SH-SY5Y (cell line): Measurements from ENCODE around the gene CCDC78.

Experiments used
- GATA2 ChIP-seq: IDR thresholded peaks from 2 replicates; pipeline ENCODE4 v1.6.1; 2011; ENCODE audit warnings: mild to moderate bottlenecking, low read depth, low read length
- GATA3 ChIP-seq: IDR thresholded peaks from 2 replicates; pipeline ENCODE4 v1.6.1; 2011; ENCODE audit warnings: low read depth, mild to moderate bottlenecking, low read length, moderate library complexity

CCDC78 gene

GRCh38 chr16:751152-752006 is 25.1 kb upstream of the CCDC78 start:
- no peak for TF ChIP-seq GATA2
- no peak for TF ChIP-seq GATA3

- TF ChIP-seq GATA2 (no peak), GATA3 (no peak)
These were observed 24.2 kb upstream of the CCDC78 start for GRCh38 chr16:750485-750884.

- TF ChIP-seq GATA2 (no peak), GATA3 (no peak)
These were observed 22.8 kb upstream of the CCDC78 start for GRCh38 chr16:749010-749409.

GRCh38 chr16:747978-748746 is 21.9 kb upstream of the CCDC78 start:
- TF ChIP-seq GATA3 = no peak
- TF ChIP-seq GATA2 = no peak

- no peak for TF ChIP-seq GATA2
- no peak for TF ChIP-seq GATA3
These were observed 20.4 kb upstream of the CCDC78 start for GRCh38 chr16:746637-747036.

DNA sequence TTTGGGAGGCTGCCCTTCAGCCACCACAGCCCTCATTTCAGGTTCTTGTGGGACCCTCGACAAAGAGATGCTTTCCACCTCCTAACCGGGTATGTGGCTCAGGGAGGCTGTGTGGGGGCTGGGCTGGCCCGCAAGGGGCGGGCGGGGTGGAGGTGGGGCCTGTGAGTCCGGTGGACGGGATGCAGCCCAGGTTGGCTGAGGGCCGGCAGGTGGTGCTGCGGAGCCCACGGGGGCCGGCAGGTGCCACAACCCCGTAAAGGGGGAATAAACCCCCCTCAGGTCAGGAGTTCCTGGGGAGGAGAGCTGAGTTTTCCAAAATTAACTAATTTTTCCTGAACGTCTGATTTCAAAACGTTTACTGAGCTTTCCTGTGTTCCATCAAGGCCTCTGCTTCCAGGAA is 19.5 kb upstream of the CCDC78 start:
- TF ChIP-seq GATA3 (no peak), GATA2 (no peak)

GRCh38 chr16:743794-744500 is 17.7 kb upstream of the CCDC78 start:
- TF ChIP-seq GATA3 (no peak), GATA2 (no peak)

DNA sequence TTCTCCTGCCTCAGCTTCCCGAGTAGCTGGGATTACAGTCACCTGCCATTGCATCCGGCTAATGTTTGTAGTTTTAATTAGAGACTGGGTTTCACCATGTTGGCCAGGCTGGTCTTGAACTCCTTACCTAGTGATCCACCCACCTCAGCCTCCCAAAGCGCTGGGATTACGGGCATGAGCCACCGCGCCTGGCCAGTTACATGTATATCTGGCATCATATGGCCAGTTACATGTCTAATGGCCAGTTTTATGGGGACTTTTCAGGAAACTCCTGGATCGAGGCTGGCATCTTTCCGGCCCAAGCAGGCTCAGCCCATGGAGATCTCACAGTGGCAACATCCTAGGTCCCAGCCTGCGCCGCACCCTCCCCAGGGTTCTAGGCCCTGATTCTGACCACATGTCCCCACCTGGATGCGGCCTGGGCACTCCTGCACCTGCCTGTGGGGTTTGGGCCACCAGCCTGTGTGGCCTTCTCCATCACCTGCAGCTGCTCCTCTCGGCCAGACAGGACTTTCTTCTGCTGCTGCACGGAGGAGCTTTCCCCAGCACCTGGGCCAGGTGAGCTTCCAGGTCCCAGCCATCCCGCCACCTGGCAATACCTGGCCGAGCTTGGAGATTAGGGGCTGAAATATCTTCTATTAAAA is 15.9 kb upstream of the CCDC78 start:
- TF ChIP-seq GATA2 = no peak
- no peak for TF ChIP-seq GATA3

- no peak for TF ChIP-seq GATA3
- TF ChIP-seq GATA2 = no peak
These were observed 14.7 kb upstream of the CCDC78 start, which contains the start of gene CIAO3 for GRCh38 chr16:740764-741505. TSS of gene CIAO3 (minus strand) at chr16:740997. CDS start at chr16:740985, 12 bp downstream.

- TF ChIP-seq GATA2 (no peak), GATA3 (no peak)
These were observed 14.2 kb upstream of the CCDC78 start for GRCh38 chr16:740459-740763.

- no peak for TF ChIP-seq GATA3
- TF ChIP-seq GATA2 = no peak
These were observed 13.6 kb upstream of the CCDC78 start for GRCh38 chr16:739560-740458.

- TF ChIP-seq GATA2 = no peak
- TF ChIP-seq GATA3 = no peak
These were observed 10.8 kb upstream of the CCDC78 start for GRCh38 chr16:736936-737481.

DNA sequence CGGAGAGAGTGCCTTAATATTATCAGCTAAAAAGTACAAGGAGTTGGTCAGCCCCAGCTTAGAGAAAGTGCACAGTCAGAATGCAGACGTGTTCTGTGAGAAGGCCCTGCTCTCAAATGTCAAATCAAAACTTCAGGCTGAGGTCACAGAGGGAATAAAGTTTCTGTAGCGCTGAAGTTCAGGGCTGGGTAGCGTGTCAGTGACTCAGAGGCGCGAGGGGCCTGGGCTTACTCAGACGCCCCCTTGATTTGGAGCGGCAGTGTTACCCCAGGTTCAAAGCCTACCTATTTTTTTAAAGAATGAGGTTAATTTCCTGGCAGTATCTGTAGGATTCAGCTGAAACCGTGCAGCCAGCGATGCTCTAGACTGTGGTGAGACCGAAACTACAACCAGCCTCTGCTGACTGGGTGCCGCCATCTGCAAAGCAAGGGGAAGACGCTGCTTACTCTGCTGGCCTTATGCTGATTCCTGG is 9.8 kb upstream of the CCDC78 start:
- TF ChIP-seq GATA3 = no peak
- no peak for TF ChIP-seq GATA2
